Neutrophil (primary cell): ENCODE data around the gene EPAS1.

Experiments
- H3K27ac ChIP-seq: fragments of 200-600 bp; sonication (generic); 2 replicates; pipeline ENCODE4 v1.5.1; 2016; ENCODE audit warnings: mild to moderate bottlenecking, moderate library complexity
- H3K27me3 ChIP-seq: fragments of 200-600 bp; sonication (generic); 2 replicates; pipeline ENCODE4 v1.6.0; 2016; ENCODE audit warnings: mild to moderate bottlenecking
- H3K36me3 ChIP-seq: fragments of 200-600 bp; sonication (generic); 2 replicates; pipeline ENCODE4 v1.5.1; 2017
- H3K4me1 ChIP-seq, 2 experiments: fragments of 200-600 bp in 1 of 2; sonication (generic) in 1 of 2; 1 replicate in 1 of 2; 2 replicates in 1 of 2; pipeline versions ENCODE4 v1.5.1 to v1.6.1; 2013 to 2016; ENCODE audit warnings: low read depth in 1 of 2, low read length in 1 of 2, mild to moderate bottlenecking in 1 of 2, moderate library complexity in 1 of 2; ENCODE audit not compliant: control insufficient read depth in 1 of 2, insufficient read depth in 1 of 2
- H3K4me3 ChIP-seq, 2 experiments: fragments of 200-600 bp in 1 of 2; sonication (generic) in 1 of 2; 1 replicate in 1 of 2; 2 replicates in 1 of 2; pipeline ENCODE4 v1.5.1; 2013 to 2016; ENCODE audit warnings: low read depth in 1 of 2, low read length in 1 of 2, mild to moderate bottlenecking in 1 of 2, moderate library complexity in 1 of 2
- H3K9me3 ChIP-seq: fragments of 200-600 bp; sonication (generic); 2 replicates; pipeline ENCODE4 v1.5.1; 2016
- TF ChIP-seq, protein P1 (sequence below): fragments of 200-600 bp; sonication (generic); IDR thresholded peaks from 2 replicates; pipeline ENCODE4 v1.5.1; 2016; ENCODE audit warnings: antibody characterized with exemption

EPAS1 gene

DNA sequence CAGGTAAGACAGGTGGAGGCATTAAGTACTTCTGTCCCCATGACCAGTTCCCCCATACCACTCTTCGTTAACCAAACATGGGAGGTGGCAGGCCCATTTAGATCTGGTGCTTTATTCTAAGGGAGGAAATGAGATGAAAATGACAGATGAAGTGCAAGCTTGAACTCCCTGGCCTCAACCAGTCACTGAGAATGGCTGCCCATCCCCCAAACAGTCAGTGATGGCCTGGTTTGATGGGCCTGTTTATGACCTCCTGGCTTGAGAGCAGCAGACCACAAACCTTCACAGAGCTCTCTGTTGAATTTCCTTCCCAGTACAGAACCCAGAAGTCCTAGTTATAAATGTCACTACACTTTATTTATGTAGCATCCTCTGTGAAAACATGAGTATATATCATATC, 31.1 kb downstream of the EPAS1 start:
- Histone ChIP-seq H3K4me3 (no peak overlapping the region), H3K9me3 (no peaks in the 10 kb centered on the region), H3K27me3 (peaks cover 2% of the 10 kb centered on the region), H3K36me3 (no peaks in the 10 kb centered on the region), H3K27ac (no peak overlapping the region), H3K4me1 (peaks cover 4 to 5% of the 10 kb centered on the region in 2 experiments)
- TF ChIP-seq, protein P1, sequence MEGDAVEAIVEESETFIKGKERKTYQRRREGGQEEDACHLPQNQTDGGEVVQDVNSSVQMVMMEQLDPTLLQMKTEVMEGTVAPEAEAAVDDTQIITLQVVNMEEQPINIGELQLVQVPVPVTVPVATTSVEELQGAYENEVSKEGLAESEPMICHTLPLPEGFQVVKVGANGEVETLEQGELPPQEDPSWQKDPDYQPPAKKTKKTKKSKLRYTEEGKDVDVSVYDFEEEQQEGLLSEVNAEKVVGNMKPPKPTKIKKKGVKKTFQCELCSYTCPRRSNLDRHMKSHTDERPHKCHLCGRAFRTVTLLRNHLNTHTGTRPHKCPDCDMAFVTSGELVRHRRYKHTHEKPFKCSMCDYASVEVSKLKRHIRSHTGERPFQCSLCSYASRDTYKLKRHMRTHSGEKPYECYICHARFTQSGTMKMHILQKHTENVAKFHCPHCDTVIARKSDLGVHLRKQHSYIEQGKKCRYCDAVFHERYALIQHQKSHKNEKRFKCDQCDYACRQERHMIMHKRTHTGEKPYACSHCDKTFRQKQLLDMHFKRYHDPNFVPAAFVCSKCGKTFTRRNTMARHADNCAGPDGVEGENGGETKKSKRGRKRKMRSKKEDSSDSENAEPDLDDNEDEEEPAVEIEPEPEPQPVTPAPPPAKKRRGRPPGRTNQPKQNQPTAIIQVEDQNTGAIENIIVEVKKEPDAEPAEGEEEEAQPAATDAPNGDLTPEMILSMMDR, result no peak

- Histone ChIP-seq H3K36me3 (no peaks in the 10 kb centered on the region), H3K4me1 (peaks cover 4 to 5% of the 10 kb centered on the region in 2 experiments), H3K27ac (no peak overlapping the region), H3K27me3 (peaks cover 8% of the 10 kb centered on the region), H3K9me3 (no peaks in the 10 kb centered on the region), H3K4me3 (no peak overlapping the region)
- TF ChIP-seq, protein P1, result no peak
These were observed 31.6 kb downstream of the EPAS1 start for GRCh38 chr2:46328829-46329228.

DNA sequence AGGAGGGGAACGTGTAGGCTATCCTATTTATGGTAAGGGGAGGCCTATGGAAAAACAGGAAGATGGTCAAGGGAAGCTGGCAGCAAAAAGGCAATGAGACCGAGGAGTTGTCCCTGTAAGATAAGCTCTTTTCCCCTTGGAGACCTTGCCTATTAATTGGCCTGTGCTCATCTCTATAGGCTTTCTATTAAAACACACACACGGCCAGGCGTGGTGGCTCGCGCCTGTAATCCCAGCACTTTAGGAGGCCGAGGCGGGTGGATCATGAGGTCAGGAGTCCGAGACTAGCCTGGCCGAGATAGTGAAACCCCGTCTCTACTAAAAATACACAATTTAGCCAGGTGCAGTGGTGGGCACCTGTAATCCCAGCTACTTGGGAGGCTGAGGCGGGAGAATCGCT, 32.1 kb downstream of the EPAS1 start:
- Histone ChIP-seq H3K27me3 (peaks cover 9% of the 10 kb centered on the region), H3K4me1 (peaks cover 4 to 5% of the 10 kb centered on the region in 2 experiments), H3K9me3 (no peaks in the 10 kb centered on the region), H3K4me3 (no peak overlapping the region), H3K27ac (no peak overlapping the region), H3K36me3 (no peaks in the 10 kb centered on the region)
- TF ChIP-seq, protein P1, result no peak

DNA sequence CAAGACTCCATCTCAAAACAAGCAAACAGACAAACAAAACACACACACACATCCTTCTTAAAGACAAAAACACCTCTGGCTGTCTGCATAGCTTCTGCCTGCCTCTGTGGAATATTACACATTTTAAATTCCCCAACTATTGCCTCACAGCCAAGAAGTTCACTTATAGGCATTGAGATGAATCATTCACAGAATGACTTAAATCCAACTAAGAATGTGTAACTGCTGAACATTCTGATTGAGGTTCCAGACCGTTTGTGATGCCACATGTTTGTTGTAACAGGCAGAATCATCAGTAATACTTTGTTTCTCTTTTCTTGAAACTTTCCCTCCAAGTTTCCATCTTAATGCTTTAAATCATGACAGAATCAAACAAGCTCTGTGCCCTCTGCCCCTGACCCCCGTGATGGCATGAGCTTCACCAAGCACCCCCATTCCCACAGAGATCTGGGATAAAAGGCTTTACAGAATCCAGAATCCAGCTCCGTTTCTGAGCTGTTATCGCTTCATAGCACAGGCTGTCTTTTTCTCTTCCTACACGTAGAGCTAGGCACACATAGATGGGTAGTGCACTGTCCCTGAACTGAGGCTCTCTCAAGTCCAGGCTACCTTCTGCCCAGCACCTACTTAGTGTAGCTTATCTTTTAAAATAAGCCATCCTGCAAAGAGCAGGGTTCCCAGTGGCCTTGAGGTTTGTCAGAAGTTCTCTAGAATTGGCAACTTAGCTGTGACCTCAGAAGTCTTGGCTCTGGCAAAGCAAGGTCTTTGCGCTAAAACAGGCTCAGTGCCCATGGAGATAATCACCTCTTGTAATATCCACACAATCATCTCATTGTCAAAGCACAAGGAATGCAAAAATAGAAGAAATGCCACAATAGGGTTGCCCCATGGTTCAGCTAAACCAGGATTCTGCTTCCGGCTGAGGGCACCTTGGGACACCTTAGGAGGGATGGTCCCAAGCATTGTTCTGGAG, 32.9 kb downstream of the EPAS1 start:
- peaks cover 9% of the 10 kb centered on the region for H3K27me3 ChIP-seq
- H3K4me1 ChIP-seq, result peaks cover 4 to 5% of the 10 kb centered on the region in 2 experiments
- H3K36me3 ChIP-seq, result no peaks in the 10 kb centered on the region
- no peak overlapping the region for H3K27ac ChIP-seq
- no peaks in the 10 kb centered on the region for H3K9me3 ChIP-seq
- TF ChIP-seq, protein P1, result no peak
- H3K4me3 ChIP-seq, result no peak overlapping the region

GRCh38 chr2:46331109-46331766, 34.0 kb downstream of the EPAS1 start:
- Histone ChIP-seq H3K4me1 (peaks cover 3 to 4% of the 10 kb centered on the region in 2 experiments), H3K4me3 (no peak overlapping the region), H3K27me3 (peaks cover 14% of the 10 kb centered on the region), H3K27ac (no peak overlapping the region), H3K36me3 (no peaks in the 10 kb centered on the region), H3K9me3 (no peaks in the 10 kb centered on the region)
- TF ChIP-seq, protein P1, result no peak
